Epithelial cell of proximal tubule (primary cell): Measurements from ENCODE around the gene NXPE4. TPM values are rescaled to one million over a fixed set of nuclear protein-coding genes. Genes with fewer than 3 reads are reported as not detected.
"Not testable (repeated sequence)": the region's sequence is repeated elsewhere in the genome, so short reads cannot be mapped to it uniquely, and the experiment has no call there.

Experiments
- DNase-seq: peaks from one replicate; pipeline ENCODE4 v3.0.0-alpha.2; 2011; ENCODE audit warnings: low read depth
- H3K4me3 ChIP-seq: 2 replicates; pipeline ENCODE4 v1.5.1; 2011; ENCODE audit warnings: low read depth, mild to moderate bottlenecking, low read length
- CTCF ChIP-seq: conservative IDR thresholded peaks from 2 replicates; pipeline ENCODE4 v1.5.1; 2012; ENCODE audit warnings: low read depth, mild to moderate bottlenecking, low read length
- total RNA-seq: library from RNA; depleted of rRNA; stranded (reverse); fragments of >200 nt; gene quantifications from 2 replicates; pipeline ENCODE4 v1.2.3, GENCODE V29; 2015

Gene NXPE4
- total RNA-seq, 1 donor from 2014 or later = not detected

- no peak overlapping the region for H3K4me3 ChIP-seq
- TF ChIP-seq CTCF = no peak
- DNase-seq = no peak
These were observed 13.8 kb upstream of the NXPE4 start for GRCh38 chr11:114609429-114609828.

GRCh38 chr11:114608605-114609004 is 13.0 kb upstream of the NXPE4 start:
- DNase-seq, H3K4me3 ChIP-seq: not testable (repeated sequence)

- no peak overlapping the region for H3K4me3 ChIP-seq
- no peak for DNase-seq
- no peak for TF ChIP-seq CTCF
These were observed 12.3 kb upstream of the NXPE4 start for GRCh38 chr11:114607753-114608459.

GRCh38 chr11:114606802-114607075 is 11.2 kb upstream of the NXPE4 start:
- DNase-seq, H3K4me3 ChIP-seq: not testable (repeated sequence)

- DNase-seq = no peak
- H3K4me3 ChIP-seq = no peak overlapping the region
- no peak for TF ChIP-seq CTCF
These were observed 10.6 kb upstream of the NXPE4 start for GRCh38 chr11:114606003-114606801.

- DNase-seq = no peak
- H3K4me3 ChIP-seq = no peak overlapping the region
- no peak for TF ChIP-seq CTCF
These were observed 9.8 kb upstream of the NXPE4 start for GRCh38 chr11:114605370-114605769.

- H3K4me3 ChIP-seq = no peak overlapping the region
- TF ChIP-seq CTCF = no peak
- no peak for DNase-seq
These were observed 9.3 kb upstream of the NXPE4 start for GRCh38 chr11:114604886-114605285.

- no peak for DNase-seq
- no peak for TF ChIP-seq CTCF
- no peak overlapping the region for H3K4me3 ChIP-seq
These were observed 8.7 kb upstream of the NXPE4 start for GRCh38 chr11:114604179-114604813.

GRCh38 chr11:114603151-114603550 is 7.6 kb upstream of the NXPE4 start:
- not testable (repeated sequence) for DNase-seq, H3K4me3 ChIP-seq
